PC-3 (cell line): ENCODE results near the gene EME2.

Experiments used
- EZH2 ChIP-seq: fragments of 300-600 bp; sonication (generic); IDR thresholded peaks from one replicate; pipeline ENCODE4 v1.6.1; 2017; ENCODE audit warnings: antibody characterized with exemption, mild to moderate bottlenecking, low read length; ENCODE audit not compliant: unreplicated experiment
- EZH2phosphoT487 ChIP-seq: fragments of 300-600 bp; sonication (generic); IDR thresholded peaks from 2 replicates; pipeline ENCODE4 v1.6.1; 2018; ENCODE audit warnings: mild to moderate bottlenecking, antibody characterized with exemption, low read length, borderline replicate concordance
- TF ChIP-seq, protein P1 (sequence below): fragments of 300-600 bp; sonication (generic); conservative IDR thresholded peaks from 2 replicates; pipeline ENCODE4 v1.5.1; 2017; ENCODE audit warnings: antibody characterized with exemption, low read depth, mild to moderate bottlenecking, low read length

DNA sequence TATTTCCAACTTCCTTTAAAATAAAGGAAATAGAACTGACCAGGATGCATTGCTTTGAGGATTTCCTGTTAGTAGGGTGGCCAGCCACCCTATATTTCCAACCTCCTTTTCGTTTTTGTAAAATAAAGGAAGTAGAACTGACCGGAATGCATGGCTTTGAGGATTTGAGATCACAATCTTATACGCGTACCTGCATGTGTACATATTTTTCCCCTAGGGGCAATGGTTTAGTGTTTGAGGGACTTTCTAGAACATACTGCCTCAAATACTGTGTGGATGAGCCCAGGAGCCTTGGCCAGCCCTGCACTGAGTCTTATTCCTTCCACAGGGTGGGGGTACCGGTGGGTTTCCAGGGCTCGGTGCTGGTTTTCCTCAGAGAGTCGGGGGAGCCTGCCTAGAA lies 41.0 kb upstream of the EME2 start:
- TF ChIP-seq, protein P1, sequence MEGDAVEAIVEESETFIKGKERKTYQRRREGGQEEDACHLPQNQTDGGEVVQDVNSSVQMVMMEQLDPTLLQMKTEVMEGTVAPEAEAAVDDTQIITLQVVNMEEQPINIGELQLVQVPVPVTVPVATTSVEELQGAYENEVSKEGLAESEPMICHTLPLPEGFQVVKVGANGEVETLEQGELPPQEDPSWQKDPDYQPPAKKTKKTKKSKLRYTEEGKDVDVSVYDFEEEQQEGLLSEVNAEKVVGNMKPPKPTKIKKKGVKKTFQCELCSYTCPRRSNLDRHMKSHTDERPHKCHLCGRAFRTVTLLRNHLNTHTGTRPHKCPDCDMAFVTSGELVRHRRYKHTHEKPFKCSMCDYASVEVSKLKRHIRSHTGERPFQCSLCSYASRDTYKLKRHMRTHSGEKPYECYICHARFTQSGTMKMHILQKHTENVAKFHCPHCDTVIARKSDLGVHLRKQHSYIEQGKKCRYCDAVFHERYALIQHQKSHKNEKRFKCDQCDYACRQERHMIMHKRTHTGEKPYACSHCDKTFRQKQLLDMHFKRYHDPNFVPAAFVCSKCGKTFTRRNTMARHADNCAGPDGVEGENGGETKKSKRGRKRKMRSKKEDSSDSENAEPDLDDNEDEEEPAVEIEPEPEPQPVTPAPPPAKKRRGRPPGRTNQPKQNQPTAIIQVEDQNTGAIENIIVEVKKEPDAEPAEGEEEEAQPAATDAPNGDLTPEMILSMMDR = no peak
- no peak for TF ChIP-seq EZH2
- no peak for TF ChIP-seq EZH2phosphoT487
